ENCODE data around the gene FKBP3. TPM values are rescaled to one million over a fixed set of nuclear protein-coding genes. Genes with fewer than 3 reads are reported as not detected.

The FKBP3 gene
- total and polyA plus RNA-seq, 2 donors (not counting 3 experiments of a cell fraction or from before 2014, with no cell fraction given) = 23.2 to 92.9 TPM

DNA sequence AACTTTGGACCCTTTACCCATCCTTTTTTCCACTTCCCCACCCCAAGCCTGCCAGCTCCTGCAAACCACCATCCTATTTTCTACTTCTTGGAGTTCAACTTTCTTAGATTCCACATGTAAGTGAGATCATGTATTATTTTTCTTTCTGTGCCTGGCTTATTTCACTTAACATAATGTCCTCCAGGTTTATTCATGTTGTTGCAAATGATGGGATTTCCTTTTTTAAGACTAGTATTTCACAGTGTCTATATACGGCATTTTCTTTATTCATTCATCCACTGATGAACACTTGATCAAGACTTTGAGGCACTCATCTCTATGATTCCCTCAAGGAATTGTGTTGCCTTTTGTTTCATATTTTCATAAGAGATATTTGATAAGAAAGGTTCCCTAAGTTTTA lies 56.0 kb downstream of the FKBP3 start:
- no peaks in the 10 kb centered on the region for H3K36me3 ChIP-seq (ENCODE audit: control insufficient read depth in 2 of 2, extremely low read depth in 1 of 2, insufficient read depth in 2 of 2, low read length in 2 of 2)
- dilution Hi-C loops (cut with MboI; ENCODE audit: extremely low pct_ligation_motif_present, low sequenced_read_pairs) = no loop called here
- FAIRE-seq = no peak
- H3K4me2 ChIP-seq (ENCODE audit: insufficient read depth, low read length) = no peak overlapping the region
- intact Hi-C loops (cut with micrococcal nuclease) = no loop called here
- no peaks in the 10 kb centered on the region for H3K9me3 ChIP-seq (replicated peaks; ENCODE audit: control insufficient read depth, insufficient read depth, low read length)
- no peaks in the 10 kb centered on the region for H3K79me2 ChIP-seq (ENCODE audit: control insufficient read depth, insufficient read depth, low read length)
- H4K20me1 ChIP-seq (replicated peaks; ENCODE audit: control insufficient read depth, extremely low read depth, insufficient read depth, low read length) = no peaks in the 10 kb centered on the region
- POLR2A ChIA-PET = interaction anchor here (0.7 kb wide), 1 partner anchor 51 kb away, joined by 3 read pairs; no protein-coding TSS in a partner anchor
- no peak for DNase-seq (ENCODE audit: low read depth, low spot score)
- H3K9ac ChIP-seq (replicated peaks; ENCODE audit: extremely low read depth, insufficient read depth, low read length) = no peak overlapping the region
- H3K4me1 ChIP-seq (ENCODE audit: control insufficient read depth, extremely low read depth, insufficient read depth, low read length) = no peaks in the 10 kb centered on the region
- no peaks in the 10 kb centered on the region for H3K9me1 ChIP-seq (replicated peaks; ENCODE audit: control insufficient read depth, extremely low read depth, insufficient read depth, low read length)
- no peak overlapping the region for H3K4me3 ChIP-seq (replicated peaks in 1 of 3; ENCODE audit: insufficient read depth in 1 of 3, low read depth in 1 of 3, low read length in 3 of 3)
- H3K27me3 ChIP-seq (ENCODE audit: control insufficient read depth in 2 of 2, insufficient read depth in 2 of 2, low read length in 2 of 2) = no peaks in the 10 kb centered on the region
- no peak for TF ChIP-seq POLR2AphosphoS5 (IDR thresholded peaks at IDR 0.05; ENCODE audit: insufficient read depth, low read depth, low read length)
- no peak for TF ChIP-seq JUN (IDR thresholded peaks at IDR 0.05; ENCODE audit: borderline replicate concordance, insufficient read depth, insufficient read length, low read depth)
- no peak for TF ChIP-seq MYC (IDR thresholded peaks at IDR 0.05; ENCODE audit: low read depth, low read length)
- no peak for TF ChIP-seq POLR2A (IDR thresholded peaks at IDR 0.05; ENCODE audit: low read depth, low read length)
- no peak for TF ChIP-seq FOS (IDR thresholded peaks at IDR 0.05; ENCODE audit: borderline replicate concordance, insufficient read depth, low read length)
- TF ChIP-seq EZH2 (IDR thresholded peaks at IDR 0.05; ENCODE audit: borderline replicate concordance, low read depth, low read length, severe bottlenecking) = no peak
- no peak for TF ChIP-seq GATA2 (IDR thresholded peaks at IDR 0.05; ENCODE audit: insufficient read depth, insufficient read length, low read depth, low read length)
- no peak for TF ChIP-seq CTCF (IDR thresholded peaks at IDR 0.05; ENCODE audit: extremely low read depth in 1 of 2, insufficient read depth in 1 of 2, low read depth in 1 of 2, low read length in 2 of 2)
- TF ChIP-seq MAX (IDR thresholded peaks at IDR 0.05; ENCODE audit: insufficient read depth, insufficient read length) = no peak
- BruUV-seq (replicated peaks) = no TSS peak
- H3K27ac ChIP-seq (ENCODE audit: insufficient read depth, low read depth, low read length) = no peak overlapping the region
- CTCF ChIA-PET = interaction anchor here (0.7 to 1.7 kb wide), 3 partner anchors 11 to 165 kb away, joined by 4 to 6 read pairs (median 4); no protein-coding TSS in a partner anchor
- no peak overlapping the region for H2AFZ ChIP-seq (ENCODE audit: low read depth, low read length)

Data from endothelial cell of umbilical vein (primary cell).